Activated CD8-positive, alpha-beta memory T cell treated with anti-CD3 and anti-CD28 coated beads for 1 hour (primary cell): Measurements from ENCODE around the gene NRG2.

ENCODE experiments used
- DNase-seq, 2 donors: peaks; one replicate each; pipeline ENCODE4 v3.0.0-alpha.2; 2020; ENCODE audit warnings: low read depth in 1 of 2; ENCODE audit errors: extremely low read depth in 1 of 2

The NRG2 gene

DNA sequence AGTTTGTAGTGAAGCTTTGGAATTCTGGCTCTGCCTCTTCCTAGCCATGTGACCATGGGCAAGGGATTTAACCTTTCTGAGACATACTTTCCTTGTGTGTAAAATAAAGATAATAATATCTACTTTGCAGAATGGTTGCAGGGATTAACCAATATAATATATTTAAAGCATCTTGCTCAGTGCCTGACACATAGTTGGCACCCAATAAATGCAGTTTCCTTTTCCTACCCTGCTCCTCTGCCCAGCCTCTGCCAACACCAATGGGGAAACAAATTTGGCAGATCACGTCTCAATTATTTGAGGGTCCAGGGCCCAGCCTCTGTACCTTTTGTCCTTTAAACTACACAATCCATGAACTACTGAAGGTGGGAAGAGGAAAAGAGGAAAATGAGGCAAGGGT lies 91.1 kb downstream of the NRG2 start:
- DNase-seq, result no peak

DNA sequence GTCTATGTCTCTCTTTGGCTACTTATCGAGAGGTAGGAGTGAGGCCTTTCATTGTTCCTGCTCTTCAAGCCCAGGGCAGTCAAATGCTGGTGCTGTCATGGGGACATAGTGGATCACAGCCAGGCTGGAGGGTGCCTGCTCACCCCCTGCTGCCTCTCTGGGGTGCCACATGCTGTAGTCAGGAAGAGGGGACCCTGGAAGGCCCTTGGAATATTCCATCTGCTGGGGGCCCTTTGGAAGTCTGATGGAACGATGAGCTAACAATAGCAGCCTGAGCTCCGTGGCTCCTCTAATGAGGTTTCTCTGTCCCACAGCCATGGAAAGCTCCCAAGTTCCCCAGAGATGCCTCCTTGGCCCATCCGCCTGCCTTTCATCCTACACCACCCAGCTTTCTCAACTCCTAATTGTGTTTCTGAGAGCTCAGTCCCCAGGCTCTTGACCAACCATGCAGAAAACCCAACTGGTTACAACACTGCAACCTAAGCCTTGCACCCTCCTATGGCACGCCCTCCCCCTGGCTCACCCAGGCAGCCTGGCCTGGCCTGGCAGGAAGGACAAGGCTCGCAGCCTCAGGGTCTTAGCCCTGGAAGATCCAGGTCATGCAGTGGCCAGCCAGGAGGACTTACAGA lies 91.7 kb downstream of the NRG2 start:
- no peak for DNase-seq

DNA sequence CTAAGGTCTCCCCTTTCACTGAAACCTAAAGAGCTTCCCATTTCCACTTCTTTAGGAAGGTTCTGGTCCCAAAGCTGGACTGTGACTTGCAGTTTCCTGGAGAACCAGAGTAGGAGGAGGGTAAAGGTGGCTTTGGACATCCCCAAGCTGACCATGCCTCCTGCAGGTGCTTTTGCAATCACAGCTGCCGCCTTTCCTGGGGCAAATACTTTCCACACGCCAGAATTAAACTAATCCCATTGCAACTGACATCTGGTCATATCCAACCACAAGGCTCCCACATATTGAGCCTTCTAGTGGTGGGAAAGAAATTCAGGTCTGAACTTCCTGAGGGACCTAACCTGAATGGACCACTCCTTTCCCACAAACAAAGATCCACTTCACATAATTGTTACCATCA lies 92.7 kb downstream of the NRG2 start:
- DNase-seq, result no peak

DNA sequence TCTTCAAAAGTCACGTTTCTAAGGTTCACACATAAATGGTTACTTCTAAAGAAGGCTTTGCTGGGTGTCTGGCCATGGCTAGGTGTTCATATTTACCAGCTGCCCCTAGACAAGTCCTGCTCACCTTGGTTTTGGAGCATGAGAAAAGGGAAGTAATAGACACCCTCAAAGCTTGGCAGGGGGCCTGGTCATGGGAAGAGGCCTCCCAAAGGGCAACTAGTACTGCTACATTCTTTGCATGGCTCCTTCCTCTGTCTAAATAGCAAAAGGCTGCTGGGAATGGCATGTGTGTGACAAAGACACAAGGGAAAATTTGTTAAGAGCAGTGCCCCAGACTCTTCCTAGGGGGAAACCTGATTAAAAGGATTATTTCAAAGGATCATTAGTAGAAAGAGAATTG lies 93.4 kb downstream of the NRG2 start:
- DNase-seq, result no peak

DNA sequence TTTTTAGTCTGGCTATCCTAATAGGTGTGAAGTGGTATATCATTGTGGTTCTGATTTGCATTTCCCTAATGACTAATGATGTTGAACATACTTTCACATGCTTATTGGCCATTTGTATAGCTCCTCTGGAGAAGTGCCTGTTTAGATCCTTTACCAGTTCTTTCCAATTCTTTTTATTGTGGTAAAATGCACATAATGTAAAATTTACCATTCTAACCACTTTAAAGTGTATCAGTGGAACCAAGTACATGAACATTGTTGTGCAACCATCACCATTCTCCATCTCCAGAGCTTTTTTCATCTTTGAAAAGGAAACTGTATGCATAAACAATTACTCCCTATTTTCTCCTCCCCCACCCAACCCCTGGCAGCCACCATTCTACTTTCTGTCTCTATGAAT lies 95.4 kb downstream of the NRG2 start:
- no peak for DNase-seq

DNA sequence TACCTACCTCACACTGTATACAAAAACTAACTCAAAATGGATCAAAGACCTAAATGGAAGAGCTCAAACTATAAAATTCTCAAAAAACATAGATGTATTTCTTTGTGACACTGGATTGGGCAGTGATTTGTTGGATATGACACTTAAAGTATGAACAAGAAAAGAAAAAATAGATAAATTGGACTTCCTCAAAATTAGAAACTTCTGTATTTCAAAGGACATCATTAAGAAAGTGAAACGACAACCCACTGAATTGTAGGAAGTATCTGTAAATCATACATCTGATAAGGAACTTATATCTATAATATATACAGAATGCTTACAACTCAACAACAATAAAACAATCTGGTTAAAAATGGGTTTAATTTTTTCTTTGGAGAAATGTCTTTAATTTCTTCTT lies 96.7 kb downstream of the NRG2 start:
- no peak for DNase-seq

DNA sequence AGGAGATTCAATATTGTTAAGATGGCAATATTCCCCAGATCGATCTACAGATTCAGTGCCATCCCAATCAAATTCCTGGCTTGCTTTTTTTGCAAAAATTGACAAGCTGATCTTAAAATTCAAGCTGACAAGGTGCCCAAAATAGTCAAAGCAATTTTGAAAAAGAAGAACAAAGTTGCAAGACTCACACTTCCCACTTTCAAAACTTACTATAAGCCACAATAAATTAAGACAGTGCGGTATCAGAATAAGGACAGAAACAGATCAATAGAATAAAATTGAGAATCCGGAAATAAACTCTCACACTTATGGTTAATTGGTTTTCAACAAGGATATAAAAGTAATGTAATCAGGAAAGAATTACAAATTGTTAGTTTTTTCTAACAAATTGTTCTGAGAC lies 97.1 kb downstream of the NRG2 start:
- DNase-seq, result no peak

DNA sequence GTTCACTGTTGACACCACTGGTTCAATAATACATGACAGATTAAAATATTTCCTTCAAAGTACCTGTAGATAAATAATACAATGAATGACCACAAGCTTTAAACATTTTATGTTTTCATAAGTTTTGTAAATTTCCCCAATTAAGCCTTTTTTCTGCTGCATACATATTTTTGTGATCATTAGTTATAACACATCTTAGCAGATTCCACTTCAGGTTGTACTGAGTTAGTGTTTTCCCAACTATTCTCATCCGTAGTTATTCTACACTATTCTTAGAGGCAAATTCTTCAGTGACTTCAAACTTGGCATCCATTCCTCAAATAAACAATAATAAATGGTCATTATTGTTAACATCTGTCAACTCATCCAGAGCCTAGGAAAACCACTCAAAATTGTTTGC lies 100.9 kb downstream of the NRG2 start:
- no peak for DNase-seq

DNA sequence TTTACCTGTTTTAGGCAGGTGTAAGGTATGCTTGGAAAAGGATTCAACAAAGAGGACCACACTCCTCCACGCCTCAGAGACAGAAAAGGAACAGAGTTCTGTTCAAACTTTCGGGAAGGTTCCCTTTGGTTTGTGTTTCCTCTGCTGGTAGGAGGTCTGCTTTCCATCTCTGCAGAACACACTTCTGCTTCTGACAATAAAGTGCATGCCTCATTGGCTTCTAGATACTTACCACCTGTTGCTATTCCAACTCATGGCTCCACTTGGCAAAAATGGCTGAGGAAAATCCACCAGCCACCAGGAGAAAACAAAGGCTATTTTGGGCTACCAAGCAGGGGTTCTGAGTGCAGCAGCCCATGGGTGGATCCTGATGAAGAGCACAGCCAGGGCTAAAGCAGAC lies 112.7 kb downstream of the NRG2 start:
- DNase-seq, result no peak

DNA sequence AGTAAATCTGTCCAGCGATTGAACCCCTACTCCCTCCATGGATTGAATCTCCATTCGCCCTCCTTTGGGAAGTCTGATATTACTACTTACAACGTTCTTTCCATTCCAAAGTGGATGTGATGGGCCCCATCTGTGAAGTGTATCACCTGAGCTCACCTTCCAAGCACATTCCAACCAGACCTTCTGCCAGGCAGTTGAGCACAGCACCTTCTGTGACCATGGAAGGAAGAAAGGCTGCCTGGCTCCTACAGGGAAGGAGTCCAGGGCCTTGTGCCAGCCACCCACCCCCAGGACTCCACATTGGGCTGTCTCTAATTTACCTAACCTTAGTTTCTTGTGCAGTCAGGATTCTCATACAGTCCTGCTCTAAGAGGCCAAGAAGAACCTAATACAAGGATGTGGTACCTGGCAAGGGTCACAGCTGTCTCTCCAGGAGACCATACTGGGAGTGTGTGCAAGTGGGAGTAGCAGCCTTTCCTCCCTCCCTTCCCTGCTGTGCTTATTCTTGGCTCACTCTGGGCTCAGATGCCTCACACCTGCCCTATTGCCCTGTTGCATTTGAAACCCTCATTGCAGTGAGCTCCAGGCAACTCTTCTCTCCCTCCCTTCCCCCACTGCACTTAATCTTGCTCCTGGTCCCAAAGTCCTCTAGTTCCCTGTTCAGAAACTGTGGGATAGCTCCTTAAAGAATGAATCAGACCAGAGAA lies 116.1 kb downstream of the NRG2 start:
- no peak for DNase-seq

DNA sequence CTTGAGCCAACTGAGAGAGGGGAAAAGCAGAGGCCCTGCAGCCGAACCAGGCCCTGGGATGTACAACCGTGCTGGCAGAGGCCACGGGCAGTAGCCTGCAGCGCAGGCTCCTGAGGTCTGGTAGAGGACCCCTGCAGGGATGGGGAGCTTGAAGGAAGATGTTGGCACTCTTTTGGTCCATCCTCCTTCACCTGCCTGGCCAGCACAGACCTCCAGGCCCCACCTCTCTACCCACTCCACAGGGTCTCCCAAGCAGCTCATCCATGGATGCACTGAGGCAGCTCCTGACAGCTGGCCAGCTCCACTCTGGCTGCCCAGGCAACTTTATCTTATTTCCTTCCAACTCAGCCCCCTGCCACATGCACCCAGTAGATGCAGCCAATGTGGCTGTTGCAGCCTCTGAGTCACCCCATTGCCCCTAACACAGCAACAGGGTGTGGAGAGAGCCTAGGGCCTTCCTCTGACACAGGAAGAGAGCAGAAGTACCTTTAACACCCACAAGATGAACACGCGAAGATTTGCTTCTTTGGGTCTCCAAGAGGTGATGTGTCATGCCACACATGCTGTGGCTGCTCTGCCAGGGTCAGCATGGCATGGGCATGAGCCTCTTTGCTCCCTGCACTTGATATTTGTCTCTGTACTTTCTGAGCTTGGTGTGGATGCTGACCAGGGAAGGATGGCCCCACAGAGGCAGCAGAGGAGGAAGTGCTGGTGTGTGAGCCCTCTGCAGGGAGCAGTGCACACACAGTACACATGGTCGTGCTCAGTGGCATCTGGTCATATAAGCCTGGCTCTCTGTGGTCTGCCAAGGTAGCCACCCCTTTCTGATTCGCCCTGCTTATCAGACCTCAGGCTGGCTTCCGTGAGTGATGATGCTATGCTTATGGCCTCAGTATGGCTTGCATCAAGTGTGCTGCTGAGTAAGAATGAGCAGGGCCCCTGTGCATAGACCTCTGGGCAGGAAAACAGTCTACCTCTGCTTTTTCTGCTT lies 117.2 kb downstream of the NRG2 start:
- DNase-seq, result no peak

DNA sequence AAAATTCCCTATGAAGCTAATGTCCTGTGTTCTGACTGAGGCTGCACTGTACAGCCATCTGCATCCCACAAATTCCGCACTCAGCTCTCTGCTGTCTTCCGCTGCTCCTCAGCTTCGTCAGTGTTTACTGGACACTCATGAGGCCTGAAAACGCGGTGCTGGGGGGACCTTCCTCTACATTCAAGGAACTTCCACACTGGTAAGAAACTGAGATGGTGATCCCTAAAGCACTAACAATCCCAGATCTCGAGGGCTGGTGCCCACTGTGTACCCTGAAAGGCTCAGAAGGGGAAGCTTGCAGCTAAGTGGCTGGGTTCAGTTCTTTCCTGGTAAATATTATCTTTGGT lies 117.9 kb downstream of the NRG2 start:
- DNase-seq, result no peak

DNA sequence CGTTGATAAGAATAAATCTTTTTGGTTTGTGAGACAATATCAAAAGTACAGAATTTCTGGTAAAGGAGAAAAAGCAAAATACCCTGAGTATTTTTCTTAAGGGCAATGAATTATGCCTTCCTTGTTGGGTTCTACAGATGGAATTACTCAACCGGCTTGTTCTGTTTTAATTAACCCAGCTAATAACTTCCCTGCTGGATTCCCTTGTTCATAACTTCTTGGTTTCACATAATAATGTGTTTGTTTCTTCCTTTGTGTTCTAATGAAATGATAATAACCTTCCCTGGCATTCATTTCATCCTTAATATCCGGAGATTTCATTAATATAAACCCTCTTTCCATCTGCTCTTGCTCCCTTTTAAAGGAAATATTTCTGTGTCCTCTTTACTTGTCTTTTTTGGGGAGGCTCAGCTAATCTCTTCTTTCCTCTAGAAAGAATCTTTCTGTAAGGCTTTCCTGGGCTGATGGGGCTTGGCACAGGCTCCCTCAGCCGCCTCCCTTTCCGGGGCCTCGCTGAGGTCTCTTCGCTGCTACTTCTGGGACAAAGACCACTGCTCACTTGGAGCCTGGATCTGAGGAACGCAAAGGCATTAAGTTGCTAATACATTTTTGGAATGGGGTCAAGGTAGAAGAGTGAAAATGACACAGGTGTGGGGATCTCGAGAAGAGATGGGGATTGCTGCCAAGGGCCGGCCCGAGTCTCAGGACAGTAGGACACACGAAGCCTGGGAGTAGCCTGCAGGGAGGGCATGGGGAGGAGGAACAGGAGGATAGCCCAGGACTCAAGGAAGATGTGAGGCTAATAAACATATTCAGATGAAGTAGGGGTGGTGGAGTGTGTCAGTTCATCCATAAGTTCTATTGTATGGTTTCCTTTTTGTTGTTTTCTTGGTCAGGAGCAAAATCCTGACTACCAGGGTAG lies 118.5 kb downstream of the NRG2 start:
- no peak for DNase-seq

DNA sequence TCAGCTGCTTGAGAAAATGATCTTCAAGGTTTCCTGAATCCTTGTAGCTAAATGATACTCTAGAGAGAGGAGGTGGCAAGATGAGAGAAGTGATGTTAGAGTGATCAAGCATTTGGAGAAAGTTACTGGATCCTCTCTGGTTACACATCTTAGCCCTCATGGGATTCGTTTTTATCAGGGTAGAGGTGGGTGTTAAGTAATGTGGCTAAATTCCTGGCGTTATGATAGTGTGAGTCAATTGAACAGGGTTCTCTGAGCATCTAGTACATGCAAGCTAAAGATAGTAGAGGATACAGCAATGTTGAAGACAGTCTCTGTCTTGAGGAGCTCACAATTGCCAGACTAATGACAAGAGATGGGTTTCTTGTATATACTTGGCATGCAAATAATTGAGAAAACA lies 123.8 kb downstream of the NRG2 start:
- no peak for DNase-seq

DNA sequence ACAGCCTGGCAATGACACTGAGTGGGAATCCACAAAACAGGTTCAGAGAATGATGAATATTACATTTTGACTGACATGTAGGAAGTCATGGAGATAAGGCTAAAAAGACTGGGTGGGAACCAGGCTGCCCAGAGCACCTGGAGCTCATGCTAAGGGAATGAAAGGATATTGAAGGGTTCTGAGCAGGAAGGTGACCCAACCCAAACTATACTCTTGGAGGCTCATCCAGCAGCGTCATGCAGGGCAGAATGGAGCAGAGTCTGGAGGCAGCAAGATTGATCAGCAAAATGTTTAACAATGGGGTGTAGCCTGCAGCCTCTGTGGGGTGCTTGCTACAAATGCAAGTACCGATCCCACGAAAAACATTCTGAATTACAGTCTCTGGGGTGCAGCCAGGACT lies 127.3 kb downstream of the NRG2 start:
- DNase-seq, result no peak

DNA sequence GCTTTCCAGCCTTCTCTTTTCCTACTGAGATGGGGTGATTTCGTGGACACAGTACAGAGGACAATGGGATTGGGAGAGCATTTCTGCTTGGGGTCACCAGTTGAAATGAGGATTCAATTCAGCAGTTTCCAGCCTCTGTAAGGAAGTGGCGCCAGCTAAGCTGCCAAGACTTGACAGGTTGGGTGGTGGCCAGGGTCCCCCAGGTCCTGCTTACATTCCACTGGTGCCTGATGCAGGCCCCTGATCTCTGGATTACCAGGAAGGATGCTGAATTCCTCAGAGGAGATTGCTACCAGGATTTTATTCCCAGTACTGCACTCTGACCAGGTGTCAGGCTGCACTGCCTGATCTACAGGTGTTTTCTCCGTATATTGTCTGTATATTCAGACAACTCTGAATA lies 127.8 kb downstream of the NRG2 start:
- no peak for DNase-seq

DNA sequence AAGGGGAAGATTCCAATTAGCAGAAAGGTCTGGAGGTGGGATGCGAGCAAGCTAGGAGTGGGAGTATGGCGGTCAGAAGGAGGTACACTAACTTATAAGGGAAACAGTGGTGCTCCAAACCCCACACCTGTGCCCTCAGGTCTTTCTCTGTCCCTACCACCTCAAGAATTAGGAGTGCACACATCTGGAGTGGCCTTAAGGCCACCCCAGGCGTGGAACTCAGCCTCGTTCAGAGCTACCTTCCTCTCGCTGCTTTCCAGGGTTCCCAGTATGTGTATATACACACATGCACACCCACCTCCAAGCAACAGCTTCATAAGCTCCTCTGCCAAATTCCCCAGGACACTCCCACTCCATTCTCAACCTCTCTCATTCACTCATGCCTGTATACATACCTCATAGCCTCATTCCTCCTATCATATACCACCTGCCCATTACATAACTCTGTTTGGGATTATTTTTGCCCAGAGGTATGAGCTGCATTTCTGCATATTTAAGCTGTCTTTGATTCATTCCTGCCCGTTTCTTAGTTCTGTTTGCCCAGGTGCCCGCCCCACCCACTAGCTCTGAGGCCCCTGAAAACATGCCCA lies 128.8 kb downstream of the NRG2 start:
- DNase-seq, result no peak

DNA sequence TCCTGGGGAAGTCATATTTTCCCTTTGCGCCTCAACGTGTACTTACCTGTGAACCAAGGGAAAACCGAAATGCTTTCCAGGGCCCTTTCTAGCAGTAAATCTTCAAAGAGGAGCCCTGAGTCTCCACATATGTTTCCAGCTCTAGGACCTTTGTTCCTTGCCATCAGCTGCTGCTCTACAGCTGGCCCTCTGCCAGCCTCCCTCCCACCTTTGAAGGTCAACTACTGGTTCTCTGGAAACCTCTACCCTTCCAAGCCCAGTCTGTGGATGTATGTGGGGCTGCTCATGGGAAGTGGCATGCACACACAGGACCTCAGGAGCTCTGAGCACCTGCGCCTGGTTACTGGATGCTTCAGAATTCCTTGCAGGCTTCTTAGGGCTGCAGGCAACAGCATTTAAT lies 130.3 kb downstream of the NRG2 start:
- no peak for DNase-seq

DNA sequence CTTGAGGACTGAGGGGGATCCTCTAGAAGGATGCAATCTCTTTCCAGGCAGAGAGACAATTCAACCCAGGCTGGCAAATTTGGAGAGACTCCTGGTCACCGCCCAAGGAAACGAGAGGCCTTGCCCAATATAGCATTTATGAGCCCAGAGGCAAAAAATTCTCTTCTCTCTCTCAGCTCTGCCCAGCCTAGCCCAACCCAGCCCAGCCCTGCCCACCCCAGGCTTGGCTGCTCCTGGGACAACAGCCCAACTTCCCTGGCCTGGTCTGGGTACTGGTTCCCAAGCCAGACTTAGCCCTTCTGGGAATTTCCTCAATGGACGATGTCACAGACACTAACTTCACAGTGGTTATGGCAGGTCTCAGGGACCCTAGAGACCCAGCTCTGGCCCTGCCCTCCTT lies 130.9 kb downstream of the NRG2 start:
- DNase-seq, result no peak

DNA sequence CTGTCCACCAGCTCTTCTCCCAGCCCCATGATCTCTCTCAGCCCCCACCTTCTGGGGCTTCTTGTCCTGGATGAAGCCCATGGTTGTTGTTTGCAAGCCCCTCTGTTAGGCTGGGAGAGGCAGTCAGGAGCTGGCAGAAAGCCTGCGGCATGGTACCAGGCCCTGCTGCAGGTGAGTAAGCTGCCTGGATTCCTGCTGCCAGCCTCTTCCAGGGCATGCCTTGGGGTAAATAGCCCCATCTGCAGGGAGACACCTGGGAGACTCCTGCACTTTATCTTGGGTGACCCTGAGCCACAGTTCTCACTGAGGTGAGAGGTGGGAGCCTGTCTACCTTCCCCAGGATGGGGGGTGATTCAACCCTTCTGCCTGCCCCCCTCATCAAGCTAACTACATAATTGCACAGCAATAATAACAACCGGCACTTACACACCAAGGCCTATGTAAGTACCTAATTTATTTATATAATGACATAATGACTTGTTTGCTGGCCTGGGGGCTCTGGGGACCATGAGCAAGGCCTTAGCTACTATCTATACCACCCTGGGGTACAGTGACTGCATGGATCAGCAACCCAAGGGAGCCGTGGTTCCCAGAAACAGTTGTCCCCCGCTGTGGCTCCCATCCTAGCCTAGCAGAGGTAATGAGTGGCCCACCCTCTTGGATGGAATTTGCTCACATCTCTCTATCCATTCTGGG lies 131.5 kb downstream of the NRG2 start:
- DNase-seq, result no peak
